ENCODE results near the gene ZNF844.
"Not testable (repeated sequence)": the region's sequence is repeated elsewhere in the genome, so short reads cannot be mapped to it uniquely, and the experiment has no call there.

ZNF844 gene

GRCh38 chr19:12064590-12065538 lies at the start of gene ZNF844:
ZNF844 (plus strand) TSS chr19:12064731; CDS start chr19:12064874, 143 bp downstream.
- peak; percentile 97 for DNase-seq

GRCh38 chr19:12015015-12015752 lies 49.3 kb upstream of the ZNF844 start:
- no peak for DNase-seq

GRCh38 chr19:12015753-12016116 lies 48.8 kb upstream of the ZNF844 start:
- DNase-seq, result no peak

- DNase-seq, result no peak
Measured at GRCh38 chr19:12034198-12034597, 30.3 kb upstream of the ZNF844 start.

- no peak for DNase-seq
Measured at GRCh38 chr19:12034620-12035019, 29.9 kb upstream of the ZNF844 start.

GRCh38 chr19:12035220-12036172 lies 29.0 kb upstream of the ZNF844 start, which contains the start of gene ZNF433:
ZNF433 (minus strand) TSS chr19:12035679; CDS start chr19:12035539, 140 bp downstream.
- DNase-seq, result peak; percentile 95

- no peak for DNase-seq
Measured at GRCh38 chr19:12042893-12043292, 21.6 kb upstream of the ZNF844 start.

- DNase-seq, result no peak
Measured at GRCh38 chr19:12043752-12044422, 20.6 kb upstream of the ZNF844 start.

GRCh38 chr19:12047868-12048267 lies 16.7 kb upstream of the ZNF844 start:
- no peak for DNase-seq

- DNase-seq, result no peak
Measured at GRCh38 chr19:12052091-12052496, 12.4 kb upstream of the ZNF844 start.

- DNase-seq, result peak; percentile 91
Measured at GRCh38 chr19:12052497-12053169, 11.9 kb upstream of the ZNF844 start, which contains the start of gene ZNF878. ZNF878 (minus strand) TSS chr19:12052961; CDS start chr19:12052801, 160 bp downstream.

GRCh38 chr19:12055784-12056183 lies 8.7 kb upstream of the ZNF844 start:
- no peak for DNase-seq

- no peak for DNase-seq
Measured at GRCh38 chr19:12075538-12076139, 11.1 kb downstream of the ZNF844 start.

GRCh38 chr19:12076331-12076730 lies 11.8 kb downstream of the ZNF844 start:
- DNase-seq, result not testable (repeated sequence)

GRCh38 chr19:12077375-12077774 lies 12.8 kb downstream of the ZNF844 start:
- DNase-seq, result no peak

GRCh38 chr19:12083336-12083735 lies 18.8 kb downstream of the ZNF844 start:
- DNase-seq, result not testable (repeated sequence)

GRCh38 chr19:12085074-12085818 lies 20.7 kb downstream of the ZNF844 start:
- no peak for DNase-seq

- peak; percentile 74 for DNase-seq
Measured at GRCh38 chr19:12090807-12091206, 26.3 kb downstream of the ZNF844 start.

GRCh38 chr19:12092065-12092867 lies 27.7 kb downstream of the ZNF844 start:
- DNase-seq, result peak; percentile 96
